Astrocyte of the cerebellum (primary cell): ENCODE data around the gene WNT16.

Experiments
- DNase-seq: peaks from one replicate; pipeline ENCODE4 v3.0.0-alpha.2; 2011; ENCODE audit warnings: low read depth
- H3K4me3 ChIP-seq: 2 replicates; pipeline ENCODE4 v1.5.1; 2011; ENCODE audit warnings: mild to moderate bottlenecking, low read depth, low read length, moderate library complexity
- in situ Hi-C: cut with HindIII; loops from 2 replicates; pipeline ENCODE4 v1.10.0; 2017; ENCODE audit warnings: low sequenced_read_pairs
- TF ChIP-seq, protein P1 (sequence below): IDR thresholded peaks from 2 replicates; pipeline ENCODE4 v1.5.1; 2012; ENCODE audit warnings: low read length, low read depth, moderate library complexity, mild to moderate bottlenecking; ENCODE audit errors: missing control alignments

The WNT16 gene

DNA sequence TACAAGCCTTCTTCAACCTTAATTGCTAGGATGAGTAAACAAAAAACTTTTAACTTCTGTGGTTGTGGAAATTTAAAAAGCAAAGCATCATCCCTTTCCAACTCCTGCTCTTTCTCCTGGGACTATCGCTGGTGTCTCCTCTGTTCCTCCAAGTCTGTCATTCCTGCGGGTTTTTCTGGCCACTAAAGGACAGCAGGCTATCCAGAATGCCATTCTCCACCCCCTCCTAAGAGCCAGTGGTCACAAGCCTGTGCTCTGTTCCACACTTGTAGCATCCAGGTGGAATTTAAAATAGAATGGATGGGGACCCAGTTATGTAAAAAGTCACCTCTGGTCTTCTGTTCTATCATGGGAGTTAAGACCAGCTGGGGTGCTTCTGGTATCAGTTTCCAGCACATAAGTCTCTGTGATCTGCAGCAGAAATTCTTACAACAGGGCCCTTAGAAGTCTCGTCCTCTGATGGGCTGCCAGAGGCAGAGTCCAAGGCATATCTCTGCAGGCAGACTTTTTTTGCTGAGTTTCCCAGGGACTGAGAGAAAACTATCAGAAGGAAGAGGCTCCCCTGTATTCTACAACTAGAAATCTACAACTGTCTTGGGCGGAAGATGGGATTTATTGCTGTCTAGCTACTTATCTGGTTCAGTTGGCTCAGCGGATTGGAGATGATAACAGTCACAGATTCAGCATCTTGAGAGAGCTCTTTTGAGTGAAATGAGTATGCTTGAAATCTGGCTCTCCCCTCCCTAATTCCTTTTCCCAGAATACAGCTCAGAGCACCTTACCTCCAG lies 5.1 kb upstream of the WNT16 start:
- no peak overlapping the region for H3K4me3 ChIP-seq
- in situ Hi-C loops = no loop called here
- TF ChIP-seq, protein P1, sequence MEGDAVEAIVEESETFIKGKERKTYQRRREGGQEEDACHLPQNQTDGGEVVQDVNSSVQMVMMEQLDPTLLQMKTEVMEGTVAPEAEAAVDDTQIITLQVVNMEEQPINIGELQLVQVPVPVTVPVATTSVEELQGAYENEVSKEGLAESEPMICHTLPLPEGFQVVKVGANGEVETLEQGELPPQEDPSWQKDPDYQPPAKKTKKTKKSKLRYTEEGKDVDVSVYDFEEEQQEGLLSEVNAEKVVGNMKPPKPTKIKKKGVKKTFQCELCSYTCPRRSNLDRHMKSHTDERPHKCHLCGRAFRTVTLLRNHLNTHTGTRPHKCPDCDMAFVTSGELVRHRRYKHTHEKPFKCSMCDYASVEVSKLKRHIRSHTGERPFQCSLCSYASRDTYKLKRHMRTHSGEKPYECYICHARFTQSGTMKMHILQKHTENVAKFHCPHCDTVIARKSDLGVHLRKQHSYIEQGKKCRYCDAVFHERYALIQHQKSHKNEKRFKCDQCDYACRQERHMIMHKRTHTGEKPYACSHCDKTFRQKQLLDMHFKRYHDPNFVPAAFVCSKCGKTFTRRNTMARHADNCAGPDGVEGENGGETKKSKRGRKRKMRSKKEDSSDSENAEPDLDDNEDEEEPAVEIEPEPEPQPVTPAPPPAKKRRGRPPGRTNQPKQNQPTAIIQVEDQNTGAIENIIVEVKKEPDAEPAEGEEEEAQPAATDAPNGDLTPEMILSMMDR = no peak
- no peak for DNase-seq

DNA sequence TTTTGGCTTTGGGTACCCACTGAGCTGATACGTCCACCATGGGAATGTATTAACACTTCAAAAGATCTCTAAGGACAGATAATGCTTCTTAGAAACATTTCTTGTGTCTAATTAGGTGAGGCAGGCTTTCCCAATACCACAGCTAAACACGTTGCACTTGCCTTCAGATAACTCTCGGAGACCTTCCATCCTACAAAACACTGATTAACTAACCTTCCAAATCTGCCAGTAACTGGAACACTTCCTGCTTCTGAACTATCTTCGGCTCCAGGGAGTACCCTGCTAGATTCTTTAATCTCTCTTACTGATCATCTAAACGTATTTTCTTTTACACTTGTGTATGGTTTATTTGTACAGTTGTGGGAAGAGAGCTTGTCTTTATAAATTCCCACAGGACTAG lies 1.1 kb upstream of the WNT16 start:
- in situ Hi-C loops = no loop called here
- H3K4me3 ChIP-seq = no peak overlapping the region
- DNase-seq = no peak
- TF ChIP-seq, protein P1 = no peak

DNA sequence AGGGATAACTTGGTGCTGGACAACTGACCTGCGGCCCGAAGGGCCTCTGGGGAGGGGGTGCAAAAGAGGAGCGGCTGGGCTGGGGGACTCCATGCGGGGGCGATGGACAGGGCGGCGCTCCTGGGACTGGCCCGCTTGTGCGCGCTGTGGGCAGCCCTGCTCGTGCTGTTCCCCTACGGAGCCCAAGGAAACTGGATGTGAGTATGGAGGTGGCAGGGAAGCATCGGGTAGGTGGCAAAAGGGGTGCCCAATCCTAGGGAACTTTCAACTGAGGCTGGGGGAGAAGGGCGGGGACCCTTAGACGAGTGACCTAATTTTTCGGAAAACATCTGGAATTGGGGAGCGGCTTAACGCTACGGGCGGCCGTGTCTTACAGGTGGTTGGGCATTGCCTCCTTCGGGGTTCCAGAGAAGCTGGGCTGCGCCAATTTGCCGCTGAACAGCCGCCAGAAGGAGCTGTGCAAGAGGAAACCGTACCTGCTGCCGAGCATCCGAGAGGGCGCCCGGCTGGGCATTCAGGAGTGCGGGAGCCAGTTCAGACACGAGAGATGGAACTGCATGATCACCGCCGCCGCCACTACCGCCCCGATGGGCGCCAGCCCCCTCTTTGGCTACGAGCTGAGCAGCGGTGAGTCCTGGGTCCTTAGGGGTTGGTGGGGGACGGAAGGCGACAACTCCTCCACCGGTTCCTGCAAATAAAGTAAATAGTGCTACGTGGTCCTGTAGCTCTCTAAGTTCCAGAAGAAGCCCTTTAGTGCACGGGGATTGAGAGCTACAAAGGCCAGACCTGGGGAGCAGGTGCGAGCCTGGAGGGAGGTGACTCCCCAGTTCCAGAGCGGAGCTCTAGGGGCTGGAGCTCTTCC lies 622 bp downstream of the WNT16 start:
- in situ Hi-C loops = loop anchor here (10.0 kb wide), 2 partner anchors 135 to 335 kb away; no protein-coding TSS in a partner anchor
- no peak for DNase-seq
- H3K4me3 ChIP-seq = peak overlapping the region; percentile 53
- TF ChIP-seq, protein P1 = peak; percentile 17

DNA sequence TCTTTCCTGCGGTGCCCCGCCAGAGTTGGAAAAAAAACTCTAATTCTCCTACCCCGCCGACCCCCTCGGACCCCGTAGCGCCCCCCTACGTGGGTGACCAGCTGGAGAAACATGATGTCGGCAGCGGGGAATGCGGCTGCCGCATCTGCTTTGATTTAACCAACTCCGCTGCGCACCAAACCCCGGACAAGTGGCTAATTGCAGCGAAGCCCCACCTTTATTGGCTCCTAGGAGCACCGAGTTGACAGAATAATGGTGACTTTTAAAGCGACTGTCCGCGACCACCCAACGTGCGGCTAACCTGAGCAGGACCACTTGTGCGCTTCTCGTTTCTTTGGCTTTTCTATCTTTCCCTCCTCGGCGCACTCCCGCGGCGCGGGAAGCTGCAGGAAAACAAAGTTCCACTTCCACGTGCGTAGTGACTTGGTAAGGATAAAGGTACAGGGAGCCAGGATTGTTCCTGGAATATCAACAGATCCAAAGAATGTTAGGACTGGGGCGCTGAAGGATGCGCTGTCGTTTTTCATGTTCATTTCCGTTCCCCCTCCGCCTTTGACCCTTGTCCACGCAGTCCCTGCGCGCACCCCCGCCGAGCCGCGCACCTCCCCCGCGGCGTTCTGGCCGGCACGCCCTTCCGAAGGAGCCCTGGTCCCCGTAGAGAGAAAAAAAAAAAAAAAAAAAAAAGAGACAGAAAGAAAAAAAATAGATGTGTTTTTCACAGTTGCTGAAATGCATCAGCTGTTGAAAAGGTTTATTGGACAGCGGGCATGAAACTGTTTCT lies 1.4 kb downstream of the WNT16 start:
- in situ Hi-C loops = loop anchor here (10.0 kb wide), 2 partner anchors 135 to 335 kb away; no protein-coding TSS in a partner anchor
- peak overlapping the region; percentile 53 for H3K4me3 ChIP-seq
- TF ChIP-seq, protein P1 = no peak
- DNase-seq = no peak

DNA sequence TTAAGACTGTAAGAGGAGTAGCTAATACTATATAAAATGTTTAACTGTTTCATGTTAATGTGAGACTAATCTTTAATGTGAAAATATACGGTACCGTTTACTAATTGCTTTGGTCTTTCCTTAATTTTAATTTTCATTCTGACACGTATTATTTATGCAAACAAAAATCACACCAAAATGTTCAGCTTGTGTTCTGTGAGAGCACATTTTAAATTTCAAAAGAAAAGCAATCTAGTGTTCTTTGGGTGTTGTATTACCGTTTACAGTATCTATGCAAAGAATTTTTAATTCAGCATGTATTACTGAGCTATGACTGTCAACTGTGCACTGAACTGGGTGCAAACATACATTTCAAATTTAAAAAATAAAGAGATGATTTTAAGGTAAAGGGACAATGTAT lies 2.2 kb downstream of the WNT16 start:
- TF ChIP-seq, protein P1 = no peak
- DNase-seq = no peak
- no peak overlapping the region for H3K4me3 ChIP-seq
- in situ Hi-C loops = loop anchor here (10.0 kb wide), 2 partner anchors 136 to 336 kb away; no protein-coding TSS in a partner anchor

DNA sequence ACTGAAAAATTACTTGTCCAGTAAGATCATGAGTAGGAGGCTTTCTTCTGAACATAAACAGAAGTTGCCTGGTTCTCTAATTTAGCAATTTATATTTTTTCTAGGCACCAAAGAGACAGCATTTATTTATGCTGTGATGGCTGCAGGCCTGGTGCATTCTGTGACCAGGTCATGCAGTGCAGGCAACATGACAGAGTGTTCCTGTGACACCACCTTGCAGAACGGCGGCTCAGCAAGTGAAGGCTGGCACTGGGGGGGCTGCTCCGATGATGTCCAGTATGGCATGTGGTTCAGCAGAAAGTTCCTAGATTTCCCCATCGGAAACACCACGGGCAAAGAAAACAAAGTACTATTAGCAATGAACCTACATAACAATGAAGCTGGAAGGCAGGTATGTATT lies 2.8 kb downstream of the WNT16 start:
- TF ChIP-seq, protein P1 = no peak
- no peak for DNase-seq
- no peak overlapping the region for H3K4me3 ChIP-seq
- in situ Hi-C loops = loop anchor here (10.0 kb wide), 2 partner anchors 137 to 337 kb away; no protein-coding TSS in a partner anchor
